ENCODE measurements around the gene SACM1L.
"Not testable (repeated sequence)": the region's sequence is repeated elsewhere in the genome, so short reads cannot be mapped to it uniquely, and the experiment has no call there.

The SACM1L gene

DNA sequence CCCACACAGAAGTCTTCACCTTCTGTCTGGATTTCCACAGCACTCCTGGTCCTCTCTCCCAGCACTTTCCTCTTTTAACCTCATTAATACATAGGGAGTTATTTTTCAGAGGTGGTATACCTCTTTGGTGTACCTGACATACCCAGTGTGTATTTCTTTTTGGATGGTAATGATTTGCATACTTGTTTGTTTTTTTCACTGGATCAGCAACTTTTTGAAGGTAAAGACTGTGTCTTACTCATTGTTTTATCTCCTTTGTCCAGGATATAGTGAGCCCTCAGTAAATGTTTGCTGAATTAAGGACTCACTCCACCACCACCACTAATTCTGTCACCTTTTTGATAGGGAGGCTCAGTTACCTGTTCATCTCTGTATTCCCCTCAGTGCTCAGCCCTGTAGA lies 52.1 kb downstream of the SACM1L start:
- no peak for DNase-seq (ENCODE audit: low read depth in 2 of 3, low spot score in 1 of 3)

DNA sequence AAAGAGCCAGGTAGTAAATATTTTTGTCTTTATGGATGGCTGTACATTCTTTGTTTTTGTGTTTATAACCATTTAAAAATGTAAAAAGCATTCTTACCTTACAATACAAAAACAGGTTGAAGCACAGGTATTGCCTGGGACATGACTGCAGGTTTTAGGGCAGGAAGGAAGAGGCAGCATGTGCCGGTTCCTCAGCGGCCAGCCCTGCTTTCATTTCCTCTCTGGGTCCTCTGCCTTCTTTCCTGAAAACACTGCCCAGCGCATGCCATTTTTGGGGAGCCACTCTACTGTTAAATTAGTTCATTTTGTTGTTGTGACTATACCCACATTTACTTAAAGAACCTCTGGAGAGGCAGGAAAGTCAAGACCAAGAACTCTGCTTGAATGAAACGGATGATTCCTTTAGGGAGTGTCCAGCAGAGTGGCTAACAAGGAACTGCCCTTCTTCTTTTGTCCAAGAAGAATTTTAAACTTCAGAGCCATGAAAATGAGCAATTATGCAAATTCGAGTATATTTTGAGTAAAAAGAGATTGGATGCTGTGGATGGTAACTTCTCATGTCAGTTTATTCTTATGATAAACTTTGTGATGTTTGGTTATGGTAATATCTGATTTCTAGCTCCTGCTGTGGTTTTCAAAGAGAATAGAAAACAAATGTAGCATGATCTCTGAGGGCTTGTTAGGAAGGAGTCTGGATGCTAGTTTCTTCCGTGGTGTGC lies 52.7 kb downstream of the SACM1L start:
- no peak for DNase-seq (ENCODE audit: low read depth in 2 of 3, low spot score in 1 of 3)

DNA sequence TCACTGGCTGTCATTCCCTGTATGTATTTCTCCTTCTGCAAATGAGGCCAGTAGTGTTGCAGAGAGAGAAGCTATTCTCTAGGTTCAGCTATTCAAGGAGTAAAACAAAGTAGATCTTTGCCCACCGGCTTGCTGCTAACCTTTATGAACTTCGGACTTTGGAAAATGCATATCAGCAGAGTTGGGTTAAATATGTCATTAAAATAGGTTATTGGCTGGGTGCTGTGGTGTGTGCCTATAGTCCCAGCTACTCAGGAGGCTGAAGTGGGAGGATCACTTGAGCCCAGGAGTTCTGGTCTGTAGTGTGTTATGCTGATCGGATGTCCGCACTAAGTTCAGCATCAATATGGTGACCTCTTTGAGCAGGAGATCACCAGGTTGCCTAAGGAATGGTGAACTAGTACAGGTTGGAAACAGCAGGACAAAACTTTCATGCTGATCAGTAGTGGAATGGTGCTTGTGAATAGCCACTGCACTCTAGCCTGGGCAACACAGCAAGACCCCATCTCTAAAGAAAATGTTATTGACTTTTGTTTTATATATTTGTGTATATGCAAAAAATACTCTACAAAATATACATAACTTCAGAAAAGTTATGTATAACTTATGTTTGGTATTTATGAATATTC lies 53.4 kb downstream of the SACM1L start:
- DNase-seq (ENCODE audit: low read depth in 2 of 3, low spot score in 1 of 3), result no peak

DNA sequence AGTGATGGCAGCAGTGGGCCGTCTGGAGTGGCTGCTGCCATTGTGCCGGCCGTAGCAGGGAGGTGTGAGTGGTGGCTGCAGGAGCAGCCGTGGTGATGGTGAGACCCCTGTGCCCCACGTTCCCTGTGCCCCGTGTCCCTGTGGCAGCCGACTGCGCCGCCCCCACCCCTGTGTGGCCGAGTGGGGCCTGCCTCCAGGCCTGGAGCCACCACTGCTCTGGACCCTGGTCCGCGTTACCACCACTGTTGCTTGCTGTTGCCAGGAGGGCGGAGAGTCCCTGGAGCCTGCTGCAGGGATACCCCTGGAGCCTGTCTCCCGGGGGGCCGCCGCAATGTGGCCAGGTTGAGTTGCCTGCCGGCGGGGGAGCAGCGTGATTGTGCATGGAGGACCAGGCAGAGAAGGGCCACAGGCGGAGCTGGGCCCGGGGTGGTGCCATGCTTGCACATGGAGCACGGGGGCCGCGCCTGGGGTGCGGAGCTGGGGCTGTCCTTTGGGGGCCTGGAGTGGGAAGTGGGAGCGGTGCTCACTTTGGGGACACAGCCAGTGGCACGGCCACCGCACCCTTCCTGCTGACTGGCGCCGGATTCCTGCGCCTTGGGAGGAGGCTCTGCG lies 57.1 kb downstream of the SACM1L start:
- DNase-seq (ENCODE audit: low read depth in 2 of 3, low spot score in 1 of 3), result no peak

DNA sequence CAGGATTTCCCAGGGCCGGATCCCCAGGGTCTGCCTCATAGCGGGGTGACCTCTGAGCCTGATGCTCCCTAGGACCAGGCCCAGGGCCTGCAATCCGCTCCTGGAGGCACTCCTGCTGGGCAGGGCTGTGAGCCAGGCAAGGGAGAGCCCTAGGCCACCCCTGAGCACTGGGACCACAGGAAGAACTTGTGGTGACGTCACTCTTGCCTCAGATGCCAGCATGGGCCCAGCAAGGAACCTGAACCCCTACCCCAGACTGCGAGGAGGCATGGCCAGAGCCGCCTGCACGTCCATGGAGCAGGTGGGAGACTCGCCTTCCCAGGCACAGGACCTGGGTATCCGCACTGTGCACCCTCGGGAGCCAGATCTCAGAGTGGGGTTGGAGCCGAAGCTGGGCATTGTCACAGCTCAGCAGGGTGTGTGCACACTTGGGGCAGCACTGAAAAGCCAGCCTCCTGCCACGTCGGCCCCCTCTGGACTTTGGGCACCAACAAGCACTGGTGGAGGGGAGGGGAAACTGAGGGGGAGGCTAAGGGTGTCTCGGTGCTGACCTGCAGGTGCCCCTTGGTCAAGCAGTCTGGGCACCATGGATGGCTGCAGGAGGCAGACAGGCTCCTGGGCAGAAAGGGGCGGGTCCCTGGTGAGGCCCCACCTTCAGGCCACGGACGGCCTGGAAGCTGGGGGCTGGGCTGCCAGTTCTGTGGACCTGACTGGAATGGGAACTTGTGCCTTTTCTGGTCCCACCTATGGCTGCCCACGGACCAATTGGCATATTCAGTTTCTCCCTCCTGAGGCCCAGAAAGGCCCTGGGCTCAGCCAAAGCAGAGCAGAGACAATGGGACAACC lies 57.8 kb downstream of the SACM1L start:
- DNase-seq (ENCODE audit: low read depth in 2 of 3, low spot score in 1 of 3), result no peak

GRCh38 chr3:45748068-45748467 lies 58.9 kb downstream of the SACM1L start:
- DNase-seq (ENCODE audit: low read depth in 2 of 3, low spot score in 1 of 3), result no peak

DNA sequence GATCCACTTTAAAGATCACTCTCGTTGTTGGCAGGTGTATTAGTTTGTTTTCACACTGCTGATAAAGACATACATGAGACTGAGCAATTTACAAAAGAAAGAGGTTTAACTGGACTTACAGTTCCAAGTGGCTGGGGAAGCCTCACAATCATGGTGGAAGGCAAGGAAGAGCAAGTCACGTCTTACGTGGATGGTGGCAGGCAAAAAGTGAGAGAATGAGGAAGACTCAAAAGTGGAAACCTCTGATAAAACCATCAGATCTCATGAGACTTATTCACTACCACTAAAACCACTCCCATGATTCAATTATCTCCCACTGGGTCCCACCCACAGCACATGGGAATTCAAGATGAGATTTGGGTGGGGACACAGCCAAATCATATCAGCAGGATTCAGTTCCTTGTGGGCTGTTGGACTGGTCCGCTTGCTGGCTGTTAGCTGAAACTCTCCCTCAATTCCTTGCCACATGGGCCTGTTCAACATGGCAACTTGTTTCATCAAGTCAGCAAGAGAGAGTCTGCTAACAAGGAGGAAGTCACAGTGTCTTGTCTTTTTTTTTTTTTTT lies 59.9 kb downstream of the SACM1L start:
- DNase-seq (ENCODE audit: low read depth in 2 of 3, low spot score in 1 of 3), result not testable (repeated sequence)

- no peak for DNase-seq (ENCODE audit: low read depth in 2 of 3, low spot score in 1 of 3)
Measured at GRCh38 chr3:45749880-45750279, 60.7 kb downstream of the SACM1L start.

DNA sequence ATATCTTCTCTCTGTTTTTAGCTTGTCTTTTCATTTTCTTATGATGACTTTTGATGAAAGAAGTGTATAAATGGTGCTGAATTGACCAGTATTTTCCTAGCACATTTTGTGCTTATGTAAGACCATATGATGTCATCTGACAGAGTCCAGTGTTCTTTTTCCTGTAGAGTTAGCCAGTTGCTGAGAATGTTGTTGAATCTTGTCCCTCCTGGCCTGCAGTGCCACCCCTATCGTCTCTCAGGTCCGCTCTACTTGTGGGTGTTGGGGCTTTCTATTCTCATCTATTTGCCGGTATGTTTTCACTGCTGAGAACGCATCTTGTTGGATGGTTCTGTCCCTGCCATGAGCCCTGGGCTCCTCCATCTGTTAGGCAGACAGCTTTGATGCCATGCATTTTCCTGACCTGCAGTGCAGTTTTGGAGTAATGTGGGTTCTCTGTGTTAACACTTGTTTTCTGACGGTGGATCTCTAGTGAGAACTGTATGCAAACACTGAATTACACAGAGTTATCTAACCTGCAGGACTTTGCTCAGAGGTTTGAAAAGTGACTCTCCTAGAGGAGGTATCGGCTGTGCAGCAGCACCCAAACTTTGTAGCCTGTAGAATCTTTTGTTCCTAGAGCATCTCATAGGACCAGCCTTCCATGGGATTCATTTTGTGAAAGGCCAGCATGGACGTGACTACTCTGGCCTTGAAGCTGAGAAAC lies 62.5 kb downstream of the SACM1L start:
- no peak for DNase-seq (ENCODE audit: low read depth in 2 of 3, low spot score in 1 of 3)

DNA sequence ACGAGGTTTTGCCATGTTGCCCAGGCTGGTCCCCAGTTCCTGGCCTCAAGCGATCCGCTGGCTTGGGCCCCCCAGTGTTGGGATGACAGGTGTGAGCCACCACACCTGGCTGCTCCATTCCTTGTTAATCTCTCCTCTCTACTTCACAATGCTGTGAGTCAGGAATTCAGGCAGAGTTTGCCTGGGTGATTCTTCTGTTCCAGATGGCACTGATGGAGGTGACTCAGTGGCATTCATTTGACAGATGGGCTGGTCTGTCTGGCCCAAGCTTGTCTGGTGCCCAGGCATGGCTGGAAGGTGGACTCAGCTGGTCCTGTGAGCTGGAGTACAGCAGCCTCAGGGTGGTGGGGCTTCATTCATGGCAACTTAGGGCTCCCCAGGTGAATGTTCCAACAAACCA lies 63.9 kb downstream of the SACM1L start:
- no peak for DNase-seq (ENCODE audit: low read depth in 2 of 3, low spot score in 1 of 3)

DNA sequence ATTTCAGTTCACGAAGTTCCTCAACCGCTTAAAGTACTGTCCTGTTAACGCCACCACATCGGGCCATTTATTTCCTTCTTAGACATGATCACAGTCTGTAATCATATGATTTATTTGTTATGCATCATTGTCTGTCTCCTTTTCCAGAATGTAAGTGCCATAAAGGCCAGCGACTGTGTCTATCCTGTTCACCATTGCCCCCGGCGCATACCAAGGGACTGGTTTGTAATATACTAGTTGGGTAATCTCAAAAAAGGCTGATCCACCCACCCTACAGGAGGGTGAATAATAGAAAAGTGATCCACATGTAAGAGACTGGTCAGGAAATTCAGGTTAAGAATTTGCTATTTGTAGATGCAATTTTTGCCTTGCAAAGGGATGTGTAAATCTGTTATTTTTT lies 65.3 kb downstream of the SACM1L start:
- DNase-seq (ENCODE audit: low read depth in 2 of 3, low spot score in 1 of 3), result no peak

DNA sequence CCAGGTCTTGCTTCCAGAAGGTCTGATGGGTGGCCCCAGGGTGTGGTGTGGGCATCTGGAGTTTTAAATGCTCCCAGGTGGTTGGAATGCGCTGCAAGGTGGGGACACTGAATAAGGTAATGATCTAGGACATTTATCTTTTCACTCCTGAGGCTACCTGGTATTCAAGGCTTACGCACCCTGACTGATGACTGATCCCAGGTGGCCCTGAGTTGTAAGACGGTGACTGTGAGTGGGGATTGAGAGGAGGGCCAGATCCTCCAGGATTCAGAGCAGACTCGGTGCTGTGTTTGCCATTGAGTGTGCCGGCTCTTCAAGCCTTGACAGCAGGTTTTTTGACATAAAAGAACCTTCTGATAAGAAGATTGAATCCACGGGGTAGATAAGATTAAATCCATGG lies 66.9 kb downstream of the SACM1L start:
- no peak for DNase-seq (ENCODE audit: low read depth in 2 of 3, low spot score in 1 of 3)

DNA sequence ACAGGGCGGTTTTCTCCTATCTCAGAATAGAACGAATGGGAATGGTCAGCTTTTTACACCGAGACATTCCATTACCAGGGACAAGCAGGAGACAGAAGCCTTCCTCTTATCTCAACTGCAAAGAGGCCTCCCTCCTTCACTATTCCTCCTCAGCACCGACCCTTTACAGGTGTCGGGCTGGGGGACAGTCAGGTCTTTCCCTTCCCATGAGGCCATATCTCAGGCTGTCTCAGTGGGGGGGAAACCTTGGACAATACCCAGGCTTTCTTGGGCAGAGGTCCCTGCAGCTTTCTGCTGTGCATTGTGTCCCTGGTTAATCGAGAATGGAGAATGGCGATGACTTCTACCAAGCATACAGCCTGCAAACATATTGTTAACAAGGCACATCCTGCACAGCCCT lies 67.9 kb downstream of the SACM1L start:
- not testable (repeated sequence) for DNase-seq (ENCODE audit: low read depth in 2 of 3, low spot score in 1 of 3)

- DNase-seq (ENCODE audit: low read depth in 2 of 3, low spot score in 1 of 3), result no peak
Measured at GRCh38 chr3:45758871-45759270, 69.7 kb downstream of the SACM1L start.

GRCh38 chr3:45759851-45760250 lies 70.7 kb downstream of the SACM1L start:
- no peak for DNase-seq (ENCODE audit: low read depth in 2 of 3, low spot score in 1 of 3)

- peak in 2 of 3 donors; percentile 14 to 32 for DNase-seq (ENCODE audit: low read depth in 2 of 3, low spot score in 1 of 3)
Measured at GRCh38 chr3:45760878-45761711, 71.9 kb downstream of the SACM1L start.

DNA sequence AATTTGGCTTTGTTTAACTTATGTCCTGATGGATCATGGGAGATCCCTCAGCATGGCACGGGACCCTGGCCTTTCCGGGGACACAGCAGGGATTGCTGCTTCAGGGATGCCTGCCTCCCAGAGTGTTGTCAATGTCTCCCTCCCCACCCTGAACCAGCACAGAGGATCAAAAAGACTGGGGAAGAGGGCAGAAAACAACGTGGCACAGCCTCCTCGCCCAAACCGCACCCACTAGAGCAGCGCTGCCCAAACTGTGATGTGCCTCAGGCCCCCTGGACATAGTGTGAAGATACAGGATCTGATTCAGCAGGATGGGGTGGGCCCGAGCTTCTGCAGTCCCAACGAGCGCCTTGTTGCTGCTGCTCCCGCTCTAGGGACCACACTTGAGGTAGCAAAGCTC lies 72.6 kb downstream of the SACM1L start:
- DNase-seq (ENCODE audit: low read depth in 2 of 3, low spot score in 1 of 3), result no peak

- DNase-seq (ENCODE audit: low read depth in 2 of 3, low spot score in 1 of 3), result no peak
Measured at GRCh38 chr3:45762647-45763302, 73.6 kb downstream of the SACM1L start.

GRCh38 chr3:45763303-45763675 lies 74.1 kb downstream of the SACM1L start:
- DNase-seq (ENCODE audit: low read depth in 2 of 3, low spot score in 1 of 3), result no peak

Measured in stimulated activated CD4-positive, alpha-beta T cell treated with anti-CD3 and anti-CD28 coated beads, Interleukin-12 subunit alpha, Interleukin-12 subunit beta, amount 100 ng/mL, for 48 hours (primary cell).